Forelimb muscle (tissue), 1 donor: ENCODE data around the gene LRRC4C. TPM values are rescaled to one million over a fixed set of nuclear protein-coding genes. Genes with fewer than 3 reads are reported as not detected.

Experiments
- DNase-seq: peaks from one replicate; pipeline ENCODE4 v3.0.0-alpha.2; 2013; ENCODE audit warnings: low read depth
- polyA plus RNA-seq: library from polyadenylated mRNA; unstranded; fragments of 120-200 nt; gene quantifications from one replicate; pipeline ENCODE4 v1.2.1, GENCODE V29; 2013; ENCODE audit not compliant: insufficient read length

Gene LRRC4C
- polyA plus RNA-seq, 1 donor, result 1.6 TPM

DNA sequence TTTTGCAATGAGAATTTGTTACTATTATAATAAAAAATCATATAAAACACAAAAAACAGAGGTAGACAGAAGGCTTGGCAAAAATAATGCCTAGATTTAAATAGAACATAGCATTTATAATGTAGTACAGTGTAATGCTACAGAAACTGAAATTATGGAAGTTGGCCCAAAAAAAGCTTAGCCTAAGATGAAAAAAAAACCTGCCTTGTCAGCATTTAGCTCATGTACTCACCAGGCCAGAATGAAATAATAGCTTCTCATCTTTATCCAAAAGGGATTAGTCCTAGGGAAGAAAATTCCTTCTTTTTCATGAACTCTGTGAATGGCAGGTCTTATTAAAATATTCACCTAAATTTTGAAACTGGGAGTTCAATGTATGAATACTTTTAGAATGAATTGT is 951.1 kb downstream of the LRRC4C start:
- no peak for DNase-seq

DNA sequence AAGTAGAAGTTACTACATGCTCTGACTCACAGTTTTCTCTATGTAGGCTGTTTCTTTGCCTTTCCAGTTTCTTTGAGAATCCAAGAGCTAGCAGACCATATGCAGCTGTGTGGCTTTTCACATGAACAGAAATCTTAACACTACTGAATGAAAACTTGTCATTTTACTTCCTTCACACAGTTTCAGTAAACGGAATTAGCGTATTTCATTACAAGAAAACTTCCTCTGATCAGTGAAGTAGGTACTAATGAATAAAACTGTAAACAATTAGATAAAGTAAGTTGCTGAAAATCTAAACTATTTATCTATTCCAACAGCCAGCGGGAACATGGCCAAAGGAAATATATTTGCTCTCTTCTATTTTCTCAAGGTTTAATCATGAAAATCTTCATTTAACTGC is 953.2 kb downstream of the LRRC4C start:
- no peak for DNase-seq

DNA sequence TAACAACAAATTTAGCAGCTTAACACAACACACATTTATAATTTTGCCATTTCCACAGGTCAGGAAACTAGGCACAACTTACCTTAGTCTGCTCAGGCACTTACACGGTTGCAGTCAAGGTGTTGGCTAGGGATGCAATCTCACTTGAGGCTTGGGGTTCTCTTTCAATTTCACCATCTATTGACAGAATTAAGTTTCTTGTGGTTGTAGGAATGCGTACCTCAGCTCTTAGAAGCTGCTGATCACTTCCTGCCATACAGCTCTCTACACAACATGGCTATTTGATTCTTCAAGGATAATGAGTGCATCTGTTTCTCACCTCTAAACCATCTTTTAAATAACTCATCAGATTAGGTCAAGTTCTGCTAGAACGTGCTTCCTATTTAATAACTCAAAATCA is 968.1 kb downstream of the LRRC4C start:
- no peak for DNase-seq

DNA sequence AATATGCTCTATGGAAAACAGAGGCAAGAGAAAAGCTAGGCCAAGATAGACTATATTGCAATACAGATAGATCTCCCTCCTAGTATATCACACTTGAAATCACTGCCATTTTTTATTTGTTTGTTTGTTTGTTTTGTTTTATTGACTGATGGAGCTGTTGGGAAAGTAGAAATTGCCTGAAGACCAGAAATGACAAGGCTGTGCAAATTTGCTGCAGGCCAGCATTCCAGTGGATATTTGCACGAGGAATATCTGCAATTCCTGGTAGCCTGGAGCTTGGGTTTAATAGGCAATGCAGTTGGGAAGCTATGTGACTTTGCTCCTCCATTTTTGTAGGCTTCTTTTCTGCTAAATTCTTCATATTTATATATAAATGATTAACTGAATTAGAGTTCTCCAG is 991.7 kb downstream of the LRRC4C start:
- no peak for DNase-seq

DNA sequence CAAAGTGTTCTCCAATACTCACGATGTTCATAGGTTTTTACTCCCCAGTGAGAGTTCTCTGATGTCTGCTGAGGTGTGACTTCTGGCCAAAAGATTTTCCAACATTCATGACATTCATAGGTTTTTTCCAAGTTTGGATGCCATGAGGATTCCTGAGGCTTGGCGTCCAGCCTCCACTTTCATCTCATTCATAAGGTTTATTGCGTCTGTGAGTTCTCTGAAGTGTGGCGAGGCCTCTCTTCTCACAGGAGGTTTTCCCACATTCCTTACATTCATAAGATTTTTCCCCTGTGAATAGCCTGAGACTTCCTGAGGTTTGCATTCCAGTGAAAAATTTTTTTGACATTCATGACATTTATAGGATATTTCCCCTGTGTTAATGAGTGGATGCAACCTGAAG is 1014.1 kb downstream of the LRRC4C start:
- no peak for DNase-seq

DNA sequence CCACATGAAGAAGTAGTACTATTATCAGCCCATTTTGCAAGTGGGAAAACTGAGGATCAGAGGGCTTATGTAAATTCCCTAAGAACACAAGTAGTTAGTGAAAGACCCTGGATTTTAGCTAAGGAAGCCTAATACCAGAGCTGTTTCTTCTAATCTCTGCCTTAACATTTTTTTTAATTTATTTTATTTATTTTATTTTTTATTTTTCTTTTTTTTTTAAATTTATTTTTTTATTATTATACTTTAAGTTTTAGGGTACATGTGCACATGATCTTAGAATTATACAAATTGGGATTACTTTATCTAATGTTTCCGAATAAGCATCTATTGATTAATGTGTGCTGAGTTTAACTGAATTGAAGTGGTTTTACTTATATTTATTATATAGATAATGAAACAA is 1015.3 kb downstream of the LRRC4C start:
- no peak for DNase-seq

DNA sequence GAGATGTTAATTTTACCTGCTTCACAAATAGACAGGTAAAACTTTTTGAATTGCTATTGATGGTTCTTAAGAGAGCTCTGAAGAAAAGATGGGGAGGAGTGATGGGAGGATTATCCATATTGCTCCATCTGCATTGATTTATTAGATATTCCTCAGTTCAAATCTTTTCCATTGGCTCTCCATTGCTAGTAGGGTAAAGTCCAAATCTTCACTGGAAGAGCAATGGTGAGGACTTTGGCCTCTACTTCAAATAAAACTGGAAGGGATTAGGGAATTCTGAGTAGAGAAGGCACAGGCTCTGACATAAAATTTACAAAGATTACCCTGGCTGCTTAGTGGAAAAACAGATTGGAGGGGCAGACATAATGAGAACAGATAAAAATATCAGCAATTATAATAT is 1024.1 kb downstream of the LRRC4C start:
- no peak for DNase-seq

DNA sequence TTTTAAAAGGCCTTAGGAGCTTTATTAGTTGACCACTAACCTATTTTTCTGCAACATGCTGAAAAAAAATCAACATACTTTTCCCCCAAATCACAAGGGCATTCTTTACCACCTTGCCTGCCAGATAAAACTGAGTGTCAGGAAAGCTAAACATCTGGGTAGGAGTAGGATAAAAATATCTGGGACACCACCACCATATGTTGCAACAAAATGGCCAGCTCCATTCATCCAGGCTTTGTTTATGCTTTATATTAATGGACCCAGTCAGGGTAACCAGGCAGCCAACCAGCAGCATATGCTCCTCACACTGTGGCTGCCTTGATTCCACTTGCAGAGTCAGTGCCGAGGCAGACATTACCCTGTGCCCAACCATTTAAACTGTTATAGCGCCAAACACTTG is 1024.5 kb downstream of the LRRC4C start:
- DNase-seq, result no peak

DNA sequence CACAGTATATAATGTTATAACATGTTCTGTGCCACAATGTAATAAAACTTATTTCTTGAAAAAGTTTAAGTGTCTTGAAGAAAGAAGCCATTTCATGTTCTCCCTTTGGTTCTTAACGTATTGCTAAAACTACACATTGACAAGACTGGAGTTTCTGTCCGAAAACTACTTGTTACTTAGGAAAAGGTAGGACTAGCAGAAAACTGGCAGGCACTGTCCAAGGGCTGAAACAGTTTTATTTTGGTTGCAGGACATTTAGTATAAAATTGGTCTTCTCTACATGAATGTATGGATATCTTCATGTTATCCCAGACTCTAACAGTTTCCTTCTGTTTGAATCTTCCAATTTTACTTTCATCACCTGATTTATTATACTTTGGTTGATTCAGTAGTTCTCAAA is 1027.1 kb downstream of the LRRC4C start:
- no peak for DNase-seq

DNA sequence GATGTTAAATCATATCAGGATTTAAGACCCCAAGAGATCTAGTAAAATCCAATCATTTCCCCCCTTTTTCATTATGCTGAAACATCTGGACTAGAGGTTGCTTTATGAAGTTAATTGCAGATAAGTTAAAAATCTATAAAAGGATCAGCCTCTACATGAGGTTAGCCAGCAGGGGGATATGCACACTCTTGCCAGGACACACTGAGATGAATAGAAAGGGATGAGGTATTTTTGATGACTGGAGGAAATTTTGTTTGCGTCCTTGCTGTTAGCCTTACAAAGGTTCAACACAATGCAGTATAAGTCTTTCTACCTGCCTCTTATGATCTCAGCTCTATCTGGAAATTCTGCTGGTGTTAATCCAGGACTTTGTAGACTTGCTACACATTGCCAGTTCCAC is 1034.3 kb downstream of the LRRC4C start:
- no peak for DNase-seq

DNA sequence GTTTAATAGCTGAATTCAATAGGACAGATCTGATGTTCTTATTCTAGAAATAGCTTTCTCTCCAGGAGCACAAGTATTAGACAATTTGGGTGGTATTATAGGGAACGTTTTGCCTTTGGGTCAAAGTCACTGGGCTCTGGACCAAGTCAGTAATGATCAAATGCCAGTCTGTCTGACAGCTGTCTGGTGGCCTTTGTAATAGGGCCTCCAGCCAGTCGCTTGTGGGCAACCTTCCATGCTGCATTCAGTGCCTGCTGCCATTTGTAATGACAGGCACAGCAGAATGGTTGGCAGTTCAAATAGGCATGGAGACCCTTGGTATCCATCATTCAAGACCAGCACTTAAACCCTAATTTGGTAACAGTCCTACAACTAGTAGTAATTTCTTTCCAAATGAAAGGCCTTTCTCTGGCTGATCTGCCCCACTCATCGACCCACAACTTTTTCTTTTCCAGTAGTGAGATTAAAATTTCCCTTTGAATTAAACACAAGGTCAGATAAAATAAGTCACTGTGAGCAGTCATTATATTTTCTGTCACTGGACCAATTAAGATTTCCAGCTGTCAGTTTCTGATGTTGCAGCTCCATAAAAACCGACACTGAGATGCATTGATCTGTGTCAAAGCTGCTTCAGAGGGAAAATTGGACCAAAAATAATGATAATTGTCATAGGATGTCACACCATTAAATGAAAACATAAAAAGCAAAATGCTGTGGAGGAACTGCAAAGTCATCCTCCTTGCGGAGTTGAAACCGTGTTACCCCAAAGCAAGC is 1038.1 kb downstream of the LRRC4C start:
- no peak for DNase-seq

DNA sequence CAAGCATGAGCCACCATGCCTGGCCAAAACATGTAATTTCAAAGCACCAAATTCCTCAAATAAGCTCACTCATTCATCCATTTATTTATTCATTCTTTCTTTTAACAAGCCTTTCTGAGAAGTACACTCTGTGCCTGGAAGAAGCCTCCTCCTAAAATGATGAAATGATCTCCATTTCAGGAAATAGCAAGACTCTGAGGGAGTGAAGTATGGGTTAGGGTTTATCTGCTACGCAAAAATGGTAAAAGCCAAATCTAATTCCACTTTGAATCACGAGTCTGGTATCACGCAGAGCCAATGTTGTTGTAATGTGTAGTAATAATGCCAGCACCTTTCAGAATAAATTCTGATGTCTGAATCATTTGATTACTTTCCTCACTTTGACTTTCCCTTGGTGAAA is 1041.8 kb downstream of the LRRC4C start:
- DNase-seq, result no peak

DNA sequence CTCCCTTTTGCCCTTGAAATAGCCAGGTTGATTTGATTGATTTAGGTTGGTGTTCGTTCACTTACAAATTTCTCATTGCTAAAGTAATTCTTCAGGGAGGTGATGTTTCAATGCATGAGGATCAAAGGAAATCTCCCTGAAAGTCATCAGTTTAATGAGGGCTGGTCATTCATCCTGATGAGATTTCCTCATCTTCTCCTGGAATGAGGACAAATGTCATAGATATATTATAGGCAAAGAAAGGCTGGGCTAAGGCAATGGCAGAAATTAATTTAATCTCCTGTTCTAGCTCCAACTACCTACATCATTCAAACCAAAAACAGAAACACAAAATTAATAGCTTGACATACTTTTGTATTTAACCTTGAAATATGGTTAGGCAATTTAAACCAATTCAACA is 1052.1 kb downstream of the LRRC4C start:
- DNase-seq, result no peak

DNA sequence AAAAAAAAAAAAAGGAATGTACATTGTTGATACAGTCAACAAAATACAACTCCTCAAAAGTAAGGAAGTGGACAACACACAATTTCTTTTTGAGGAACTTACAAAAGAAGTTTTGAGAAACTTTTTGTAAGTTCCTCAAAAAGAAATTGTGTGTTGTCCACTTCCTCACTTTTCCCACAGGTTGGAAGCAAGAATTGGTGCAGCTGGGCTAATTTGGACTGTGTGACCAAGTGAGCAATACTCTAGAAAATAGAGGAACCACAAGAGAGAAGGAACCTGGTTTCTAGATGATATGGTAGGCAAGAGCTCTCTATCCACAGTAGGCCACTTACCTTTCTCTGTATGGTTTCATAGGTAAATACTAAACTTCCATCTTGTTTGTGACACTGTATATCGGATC is 1053.8 kb downstream of the LRRC4C start:
- no peak for DNase-seq

DNA sequence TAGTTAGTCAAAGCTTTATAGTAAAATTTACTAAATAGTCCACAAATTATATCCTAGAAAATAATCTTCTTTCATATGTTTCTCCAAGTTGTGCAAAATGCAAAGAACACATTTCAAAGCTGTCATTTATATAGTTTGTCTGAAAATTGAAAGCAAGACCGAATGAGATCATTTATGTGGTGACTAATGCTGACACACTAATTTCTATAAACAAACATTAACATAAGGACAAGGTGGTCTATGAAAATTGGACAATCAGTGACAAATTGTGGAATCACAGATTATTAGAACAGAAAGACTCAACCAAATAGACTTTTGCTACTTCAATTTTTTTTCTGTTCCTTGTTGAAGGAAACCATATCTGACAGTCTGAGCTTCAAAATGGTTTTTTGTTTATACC is 1056.1 kb downstream of the LRRC4C start:
- DNase-seq, result no peak

DNA sequence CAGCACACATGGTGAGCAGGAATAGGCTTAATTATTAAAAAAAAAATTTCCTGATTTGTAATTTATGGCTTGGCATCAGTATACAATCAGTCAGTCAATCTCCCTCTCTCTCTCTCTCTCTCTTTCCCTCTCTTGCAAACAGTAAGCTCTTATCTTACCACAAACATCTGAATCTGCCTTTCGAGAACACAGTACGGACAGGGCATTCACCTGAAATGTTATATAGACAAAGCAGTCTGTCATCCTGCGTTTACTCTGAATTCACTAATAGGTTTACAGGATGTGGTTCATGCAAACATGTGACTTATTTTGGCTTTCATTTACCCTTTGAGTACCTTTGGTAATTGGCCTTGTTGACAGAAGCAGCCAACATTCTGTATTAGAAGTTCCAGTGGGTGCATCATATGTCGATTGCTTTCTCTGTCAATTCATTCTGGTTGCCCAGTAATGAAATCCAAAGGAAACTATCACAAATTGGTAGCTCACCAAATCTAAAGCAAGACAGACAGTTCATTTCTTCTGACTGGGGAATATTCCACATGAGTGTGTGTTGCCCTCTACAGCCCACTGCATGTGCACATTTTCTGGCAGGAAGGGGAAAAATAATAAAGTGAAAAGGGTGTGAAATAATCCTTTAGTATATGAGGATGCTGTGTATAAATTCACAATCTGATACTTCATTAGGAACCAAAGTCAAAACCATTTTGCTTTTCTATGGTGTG is 1058.2 kb downstream of the LRRC4C start:
- no peak for DNase-seq

DNA sequence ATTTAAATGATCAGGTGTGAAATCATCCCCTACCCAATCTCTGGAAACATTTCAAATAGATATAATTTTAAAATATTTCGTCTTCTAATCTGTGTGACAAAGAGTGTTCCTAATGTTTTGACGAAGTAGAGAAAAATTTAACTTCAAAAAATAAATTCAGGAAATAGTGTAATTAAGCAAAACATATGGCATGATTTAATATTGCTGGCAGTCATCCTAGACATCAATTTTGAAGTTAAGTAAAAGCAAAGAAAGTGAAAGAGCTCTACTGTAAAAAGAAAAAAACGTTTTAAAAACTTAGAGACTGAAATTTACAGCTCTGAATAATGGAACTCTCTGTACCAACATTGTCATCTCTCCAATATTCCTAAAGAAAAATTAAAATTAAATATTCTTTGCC is 1062.3 kb downstream of the LRRC4C start:
- no peak for DNase-seq

DNA sequence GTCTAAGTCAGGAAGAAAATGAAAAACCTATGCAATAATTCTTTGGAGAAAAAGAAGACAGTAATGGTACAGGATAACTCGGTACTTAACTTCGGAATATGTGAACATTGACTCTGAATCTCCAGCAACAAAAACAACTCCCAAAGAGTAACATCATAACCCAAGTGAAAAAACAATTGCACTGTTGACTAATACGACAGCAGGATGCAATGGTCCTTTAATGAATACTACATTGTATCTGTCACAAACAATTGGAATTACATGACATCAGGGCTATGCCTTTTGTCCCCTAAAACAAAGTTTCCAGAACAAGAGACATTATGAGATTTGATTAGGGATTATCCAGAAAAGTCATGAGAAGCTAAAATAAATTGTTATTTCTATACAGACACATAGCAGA is 1065.9 kb downstream of the LRRC4C start:
- no peak for DNase-seq

DNA sequence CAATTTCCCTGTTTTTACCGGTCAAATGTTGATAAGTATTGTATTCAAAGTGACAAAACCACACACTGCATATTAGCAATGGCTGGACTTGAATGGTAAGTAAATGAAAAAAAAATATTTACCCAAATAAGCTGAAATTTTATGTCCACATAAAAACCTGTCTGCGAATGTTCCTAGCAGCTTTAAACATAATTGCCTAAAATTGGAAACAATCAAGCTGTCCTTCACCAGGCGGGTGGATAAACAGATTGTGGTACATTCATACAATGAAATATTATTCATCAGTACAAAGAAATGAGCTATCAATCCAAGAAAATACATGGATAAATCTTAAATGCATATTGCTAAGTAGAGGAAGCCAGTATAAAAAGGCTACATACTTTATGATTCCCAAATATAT is 1067.8 kb downstream of the LRRC4C start:
- no peak for DNase-seq

DNA sequence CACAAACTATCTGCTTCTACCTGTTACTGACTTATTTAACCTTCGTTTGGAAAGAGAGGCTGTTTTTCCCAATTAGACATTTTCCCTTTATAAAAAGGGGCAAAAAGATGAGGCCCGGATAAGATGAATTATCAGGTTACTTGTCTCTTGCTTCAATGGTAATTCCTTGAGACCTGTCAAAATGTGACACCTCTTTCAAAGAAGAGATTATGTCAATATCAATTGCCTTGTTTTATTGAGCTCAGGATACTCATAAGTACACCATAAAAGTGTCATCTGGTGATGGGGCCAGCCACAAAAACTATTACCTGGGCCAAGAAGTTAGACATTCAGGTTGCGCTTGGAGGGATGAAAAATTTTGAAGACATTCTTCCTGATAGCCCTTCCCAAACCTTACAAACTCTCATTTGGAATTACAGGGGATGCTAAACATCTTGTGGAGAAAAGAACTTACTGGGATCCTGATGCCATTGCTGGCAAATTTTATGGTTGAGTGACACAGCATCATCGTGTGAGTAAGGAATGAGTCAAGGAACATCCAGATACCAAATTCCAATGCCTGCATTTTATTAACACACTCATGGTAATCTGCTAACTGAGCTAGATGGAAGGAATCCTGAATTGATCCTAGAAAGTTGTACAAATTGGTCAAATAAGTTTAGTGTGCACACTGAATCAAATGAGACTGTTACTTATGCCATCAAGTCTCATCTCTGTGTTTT is 1071.2 kb downstream of the LRRC4C start:
- no peak for DNase-seq

DNA sequence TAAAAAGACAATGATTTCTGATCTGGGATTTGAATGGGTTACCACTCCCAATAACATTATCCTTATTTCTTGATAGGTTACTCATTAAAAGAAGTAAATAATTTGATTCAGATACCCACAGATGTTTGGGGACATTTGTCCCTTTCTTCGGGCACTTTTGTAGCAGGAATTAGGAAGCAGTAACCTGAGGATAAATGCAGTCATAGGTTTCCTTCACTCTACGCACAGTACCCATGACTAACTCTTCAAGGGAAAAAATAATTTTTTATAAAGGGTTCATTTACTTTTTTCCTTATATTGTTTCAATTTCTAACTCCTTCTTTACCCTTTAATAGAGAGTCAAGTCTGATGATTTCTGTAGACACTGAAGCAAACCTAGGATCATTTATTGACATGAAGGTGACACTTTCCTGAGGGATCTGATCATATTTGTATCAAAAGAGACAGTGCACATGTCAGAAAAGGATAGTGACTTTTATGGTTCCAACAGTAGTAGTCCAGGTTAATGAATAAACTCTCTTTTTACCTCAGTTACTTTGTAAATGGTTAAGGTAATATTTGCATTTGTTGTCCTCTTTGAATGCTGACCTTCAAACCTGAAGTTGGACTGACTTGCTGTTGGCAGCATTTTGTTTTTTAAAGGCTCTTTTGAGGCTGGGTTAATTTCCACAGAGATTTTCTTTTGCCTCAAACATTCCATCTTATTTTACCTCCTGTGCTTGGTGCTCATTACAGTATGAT is 1072.0 kb downstream of the LRRC4C start:
- no peak for DNase-seq

DNA sequence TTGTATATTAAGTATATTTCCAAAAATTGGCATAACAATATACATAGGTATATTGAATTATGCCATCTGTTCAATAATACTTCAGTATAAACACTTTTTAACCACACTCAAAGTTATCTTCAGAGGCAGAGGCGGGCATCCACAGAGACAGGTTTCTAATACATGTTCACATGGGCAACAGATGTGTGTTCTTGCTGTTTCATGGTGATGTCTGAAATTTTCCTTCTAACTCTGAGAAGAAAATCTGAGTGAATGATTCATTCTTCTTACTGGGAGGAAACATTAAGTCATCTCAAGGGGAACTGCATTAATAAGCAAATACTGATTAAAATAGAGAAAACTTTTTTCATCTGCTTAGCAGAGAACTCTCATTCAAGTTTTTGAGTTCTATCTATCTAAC is 1074.5 kb downstream of the LRRC4C start:
- DNase-seq, result no peak
